GM20431 (cell line): ENCODE data around the gene CAMTA1.

Experiments
- in situ Hi-C: fragments of 300-500 bp; cut with MseI, MboI; formaldehyde crosslinking; loops from one replicate; pipeline ENCODE4 v1.15.0; 2020; ENCODE audit warnings: low sequenced_read_pairs; ENCODE audit not compliant: unreplicated experiment

The CAMTA1 gene

DNA sequence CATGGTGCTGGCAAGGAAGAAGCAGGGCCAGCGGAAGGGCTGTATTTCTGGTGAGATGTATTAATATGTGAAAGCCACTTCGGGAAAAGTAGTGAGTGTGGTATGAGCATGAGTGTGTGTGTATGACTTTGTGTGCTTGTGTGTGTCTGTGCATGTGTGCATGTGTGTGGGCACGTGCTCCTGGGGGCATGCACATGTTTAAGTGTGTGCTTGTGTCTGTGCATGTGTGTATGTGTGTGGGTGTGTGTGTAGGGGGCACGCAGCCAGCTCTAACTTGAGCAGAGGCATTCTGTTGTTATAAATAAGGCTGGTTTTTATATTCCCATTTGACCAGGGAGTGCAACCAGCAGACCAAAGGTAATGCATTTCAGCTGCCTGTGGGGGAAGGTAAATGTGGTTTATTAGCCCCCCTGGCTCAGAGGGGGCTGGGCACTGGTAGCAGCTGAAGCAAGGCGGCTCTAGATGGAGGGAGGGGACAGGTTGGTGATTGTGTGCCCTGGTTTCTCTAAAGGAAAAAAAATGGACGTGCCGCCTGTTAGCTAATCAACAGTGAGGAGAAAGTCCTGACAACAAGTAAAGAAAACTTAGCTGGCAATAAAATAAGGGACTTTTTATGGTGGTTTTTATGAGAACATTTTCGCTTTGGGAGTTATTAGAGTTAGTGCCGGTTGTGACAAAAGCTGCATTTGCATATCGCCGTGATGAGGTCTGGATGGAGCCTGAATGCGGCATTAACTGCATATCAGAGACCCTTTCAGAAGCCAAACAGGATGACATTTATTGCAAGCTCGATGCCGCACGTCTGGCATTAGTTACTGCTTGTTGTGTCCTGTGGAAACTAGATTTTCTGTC lies 180.1 kb downstream of the CAMTA1 start:
- in situ Hi-C loops: no loop called here

GRCh38 chr1:6965935-6966241 lies 180.6 kb downstream of the CAMTA1 start:
- in situ Hi-C loops: no loop called here

DNA sequence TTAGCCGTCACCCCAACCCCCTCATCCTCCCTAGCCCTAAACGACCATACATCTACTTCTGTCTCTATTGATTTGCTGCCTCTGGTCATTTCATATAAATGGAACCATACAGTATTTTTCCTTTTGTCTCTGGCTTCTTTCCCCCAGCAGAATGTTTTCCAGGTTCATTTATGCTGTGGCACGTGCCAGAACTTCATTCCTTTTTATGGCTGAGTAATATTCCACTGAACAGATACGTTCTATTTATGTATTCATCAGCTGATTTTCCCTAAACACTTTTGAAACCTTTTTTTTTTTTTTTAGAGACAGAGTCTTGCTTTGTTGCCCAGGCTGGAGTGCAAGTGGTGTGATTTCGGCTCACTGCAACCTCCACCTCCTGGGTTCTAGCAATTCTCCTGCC lies 181.1 kb downstream of the CAMTA1 start:
- in situ Hi-C loops: no loop called here

- in situ Hi-C loops: no loop called here
These were observed 182.3 kb downstream of the CAMTA1 start for GRCh38 chr1:6967431-6968111.

DNA sequence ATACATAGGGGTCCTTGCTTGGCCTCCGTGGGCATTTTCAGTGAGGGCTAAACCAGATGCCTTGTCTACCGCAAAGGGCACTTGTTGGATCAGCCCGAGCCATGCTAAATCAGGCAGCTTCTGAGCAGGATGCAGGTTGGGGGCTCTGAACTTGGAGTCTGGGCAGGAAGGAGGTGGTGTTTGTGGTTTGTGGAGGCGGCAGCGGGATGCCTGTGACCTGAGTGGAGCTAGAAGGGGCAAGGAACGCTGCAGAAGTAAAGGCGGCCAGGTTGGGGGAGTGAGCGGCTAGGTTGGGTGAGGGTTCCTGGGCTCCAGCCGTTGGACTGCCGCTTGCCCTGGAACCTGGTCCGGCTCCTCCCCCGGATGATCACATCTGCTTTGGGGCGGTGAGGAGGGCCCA lies 183.9 kb downstream of the CAMTA1 start:
- in situ Hi-C loops: no loop called here

DNA sequence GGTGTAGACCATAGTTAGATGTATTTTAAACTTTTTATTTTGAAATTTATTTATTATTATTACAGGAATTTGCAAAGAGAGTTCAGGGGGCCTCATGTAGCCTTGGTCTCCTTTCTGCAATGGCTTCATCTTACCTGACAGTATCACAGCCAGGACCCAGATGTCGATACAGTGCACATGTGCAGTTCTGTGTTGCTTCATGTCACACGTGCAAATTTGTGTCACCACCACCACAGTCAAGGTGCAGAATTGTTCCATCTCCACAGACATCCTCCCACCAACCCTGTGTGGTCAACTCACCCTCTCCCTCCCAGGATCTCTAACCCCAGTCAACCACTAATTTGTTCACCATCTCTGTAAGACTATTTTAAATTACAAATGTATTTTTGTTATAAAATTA lies 184.5 kb downstream of the CAMTA1 start:
- in situ Hi-C loops: no loop called here

DNA sequence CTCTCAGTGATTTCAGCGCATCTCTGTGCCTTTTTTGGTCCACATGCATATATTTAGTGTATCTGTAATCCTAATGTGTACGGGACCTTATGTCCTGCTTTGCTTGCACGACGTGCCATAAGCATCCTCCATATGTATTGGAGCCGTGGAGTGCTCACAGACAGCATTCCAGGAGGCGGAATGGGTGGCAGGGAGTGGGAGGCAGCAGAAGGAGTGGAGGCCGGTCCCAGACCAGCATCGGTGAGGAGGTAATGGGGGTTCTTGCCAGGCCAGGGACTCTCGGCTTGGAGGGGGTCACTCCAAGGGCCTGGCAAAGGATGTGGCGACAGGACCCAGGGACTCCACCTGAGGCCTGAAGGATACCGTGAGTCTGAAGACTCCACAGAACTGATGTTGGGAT lies 185.0 kb downstream of the CAMTA1 start:
- in situ Hi-C loops: no loop called here

- in situ Hi-C loops: no loop called here
These were observed 185.8 kb downstream of the CAMTA1 start for GRCh38 chr1:6971048-6971447.

GRCh38 chr1:6971699-6972098 lies 186.4 kb downstream of the CAMTA1 start:
- in situ Hi-C loops: no loop called here

- in situ Hi-C loops: no loop called here
These were observed 187.1 kb downstream of the CAMTA1 start for GRCh38 chr1:6972399-6972798.

DNA sequence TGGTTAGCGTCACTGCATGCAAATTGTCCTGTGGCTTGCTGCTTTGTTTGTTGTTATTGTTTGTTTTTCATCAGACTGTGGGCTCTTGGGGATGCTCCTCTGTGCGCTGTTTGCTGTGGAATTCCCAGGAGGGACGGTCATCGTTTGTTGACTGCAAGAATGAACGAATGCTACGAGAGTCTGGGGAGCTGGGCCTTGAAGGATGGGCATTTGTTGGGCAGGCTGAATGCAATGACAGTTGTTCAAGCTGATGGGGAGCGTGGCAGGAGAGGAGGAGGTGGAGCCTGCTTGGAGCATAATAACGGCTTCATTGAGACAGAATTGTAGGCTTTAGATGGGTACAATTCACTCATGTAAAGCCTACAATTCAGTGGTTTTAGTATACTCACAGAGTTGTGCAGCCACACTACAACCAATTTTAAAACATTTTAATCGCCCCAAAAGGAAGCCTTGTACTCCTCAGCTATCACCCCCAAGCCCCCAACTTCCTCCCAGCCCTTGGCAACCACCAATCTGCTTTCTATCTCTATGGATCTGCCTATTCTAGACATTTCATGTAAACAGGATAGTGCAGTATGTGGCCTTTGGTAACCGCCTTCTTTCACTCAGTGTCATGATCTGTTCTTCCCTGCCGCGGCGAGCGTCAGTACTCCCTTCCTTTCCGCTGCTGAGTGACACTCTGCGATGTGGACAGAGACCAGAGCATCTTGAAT lies 190.2 kb downstream of the CAMTA1 start:
- in situ Hi-C loops: no loop called here

DNA sequence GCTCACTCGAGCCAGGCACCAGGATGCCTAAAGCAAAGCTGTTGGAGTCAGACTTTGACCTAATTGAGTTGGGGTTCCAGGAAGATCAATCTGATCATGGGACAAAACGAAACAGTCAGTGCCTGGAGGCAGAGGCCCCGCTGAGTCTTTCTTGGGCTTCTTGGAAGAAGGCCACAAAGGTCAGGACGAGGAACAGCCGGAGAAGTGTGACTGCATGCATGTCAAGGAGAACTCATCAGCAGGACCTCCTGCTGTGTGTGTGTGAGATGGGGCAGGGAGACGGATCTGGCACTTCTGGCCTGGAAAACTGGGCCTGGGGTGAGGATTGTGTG lies 190.8 kb downstream of the CAMTA1 start:
- in situ Hi-C loops: no loop called here

DNA sequence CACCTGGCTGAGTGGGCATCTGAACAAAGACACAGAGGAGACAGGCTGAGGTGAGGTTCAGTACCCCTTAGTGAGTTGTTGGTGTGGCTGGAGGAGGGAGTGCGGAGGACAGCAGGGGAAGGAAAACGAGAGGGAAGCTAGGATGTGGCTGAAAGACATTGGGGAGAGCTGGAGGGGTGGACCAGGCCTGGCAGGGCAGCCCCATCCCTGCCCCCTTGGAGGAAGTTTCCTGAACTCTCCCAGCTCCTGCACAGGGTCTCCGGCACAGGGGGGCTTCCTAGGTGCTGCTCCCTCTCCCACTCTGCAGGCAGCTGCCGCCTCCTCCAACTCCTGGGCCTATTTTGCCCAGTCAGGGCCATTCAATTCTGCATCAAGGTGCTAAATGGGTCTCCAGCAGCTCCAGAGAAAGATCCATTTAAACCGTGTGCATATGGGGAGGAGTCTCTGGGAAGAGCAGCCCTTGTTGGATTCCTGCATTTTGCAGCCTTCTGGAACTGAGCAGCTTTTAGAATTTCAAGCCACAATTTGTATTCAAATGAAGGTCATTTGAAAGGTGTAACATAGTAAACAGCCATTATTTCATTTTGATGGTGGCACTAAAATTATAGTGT lies 193.9 kb downstream of the CAMTA1 start:
- in situ Hi-C loops: no loop called here

DNA sequence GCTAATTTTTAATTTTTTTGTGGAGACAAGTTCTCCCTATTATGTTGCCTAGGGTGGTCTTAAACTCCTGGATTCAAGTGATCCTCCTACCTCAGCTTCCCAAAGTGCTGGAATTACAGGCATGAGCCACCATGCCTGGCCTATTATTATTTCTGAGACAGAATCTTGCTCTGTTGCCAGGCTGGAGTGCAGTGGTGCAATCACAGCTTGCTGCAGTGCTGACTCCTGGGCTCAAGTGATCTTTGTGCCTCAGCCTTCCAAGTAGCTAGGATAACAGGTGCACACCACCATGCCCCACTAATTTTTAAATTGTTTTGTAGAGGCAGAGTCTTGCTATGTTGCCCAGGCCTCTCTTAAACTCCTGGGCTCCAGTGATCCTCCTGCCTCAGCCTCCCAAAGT lies 196.3 kb downstream of the CAMTA1 start:
- in situ Hi-C loops: no loop called here

DNA sequence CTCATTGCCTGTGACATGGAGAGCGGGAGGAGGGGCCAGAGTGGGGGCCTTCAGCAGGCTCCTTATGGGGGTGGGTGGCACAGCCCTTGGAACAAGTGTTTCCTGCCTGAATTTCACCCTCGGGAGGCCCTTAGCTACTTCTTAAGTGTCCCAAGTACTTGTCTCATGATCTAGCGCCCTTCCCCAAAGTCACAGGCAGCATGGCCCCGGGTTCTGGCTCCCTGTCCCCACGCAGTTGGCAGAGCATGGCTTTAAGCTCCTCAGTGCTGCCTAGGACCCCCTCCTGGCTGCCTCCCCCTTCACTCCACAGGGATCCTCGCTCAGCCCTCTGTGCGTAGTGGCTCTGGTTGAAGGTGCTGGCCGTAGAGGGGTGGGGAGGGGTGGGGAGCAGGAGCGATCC lies 197.2 kb downstream of the CAMTA1 start:
- in situ Hi-C loops: no loop called here

DNA sequence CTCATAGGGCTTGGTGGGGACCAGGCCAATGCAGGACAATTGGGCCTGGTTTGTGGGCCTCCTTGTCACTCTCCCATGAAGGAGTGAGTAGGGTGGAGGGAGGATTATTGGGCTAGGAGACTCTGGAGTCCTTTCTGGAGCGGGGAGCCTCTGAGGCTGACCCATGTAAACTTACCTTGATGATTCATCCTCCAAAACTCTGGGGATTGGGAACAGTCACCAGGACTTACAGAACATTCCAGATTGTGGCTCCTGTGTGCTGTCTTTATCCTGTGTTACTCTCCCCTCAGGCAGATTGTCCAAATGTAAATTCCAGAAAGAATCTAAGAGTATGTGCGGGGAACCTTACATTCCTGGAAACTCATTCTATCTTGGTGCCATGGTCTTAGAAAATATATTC lies 197.6 kb downstream of the CAMTA1 start:
- in situ Hi-C loops: no loop called here

GRCh38 chr1:6984536-6984935 lies 199.3 kb downstream of the CAMTA1 start:
- in situ Hi-C loops: no loop called here

DNA sequence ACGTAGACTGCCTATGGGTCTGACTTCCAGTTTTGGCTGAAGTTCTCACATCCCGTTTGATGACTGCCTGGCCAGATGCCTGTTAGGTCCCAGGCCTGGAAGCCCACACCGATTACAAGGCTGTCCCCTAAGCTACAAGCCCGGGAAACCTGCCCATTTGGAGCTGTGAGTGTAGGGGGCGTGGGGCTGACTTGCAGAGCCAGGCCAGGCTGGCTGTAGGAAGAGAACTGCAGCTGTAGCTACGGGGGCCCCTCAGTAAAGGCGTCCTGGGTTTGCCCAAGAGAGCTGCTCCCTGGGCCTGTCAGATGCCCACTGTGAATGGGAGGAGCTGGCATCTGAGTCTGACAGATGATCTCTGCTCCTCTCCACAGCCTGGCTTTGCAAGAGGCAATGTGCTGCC lies 199.7 kb downstream of the CAMTA1 start:
- in situ Hi-C loops: no loop called here

DNA sequence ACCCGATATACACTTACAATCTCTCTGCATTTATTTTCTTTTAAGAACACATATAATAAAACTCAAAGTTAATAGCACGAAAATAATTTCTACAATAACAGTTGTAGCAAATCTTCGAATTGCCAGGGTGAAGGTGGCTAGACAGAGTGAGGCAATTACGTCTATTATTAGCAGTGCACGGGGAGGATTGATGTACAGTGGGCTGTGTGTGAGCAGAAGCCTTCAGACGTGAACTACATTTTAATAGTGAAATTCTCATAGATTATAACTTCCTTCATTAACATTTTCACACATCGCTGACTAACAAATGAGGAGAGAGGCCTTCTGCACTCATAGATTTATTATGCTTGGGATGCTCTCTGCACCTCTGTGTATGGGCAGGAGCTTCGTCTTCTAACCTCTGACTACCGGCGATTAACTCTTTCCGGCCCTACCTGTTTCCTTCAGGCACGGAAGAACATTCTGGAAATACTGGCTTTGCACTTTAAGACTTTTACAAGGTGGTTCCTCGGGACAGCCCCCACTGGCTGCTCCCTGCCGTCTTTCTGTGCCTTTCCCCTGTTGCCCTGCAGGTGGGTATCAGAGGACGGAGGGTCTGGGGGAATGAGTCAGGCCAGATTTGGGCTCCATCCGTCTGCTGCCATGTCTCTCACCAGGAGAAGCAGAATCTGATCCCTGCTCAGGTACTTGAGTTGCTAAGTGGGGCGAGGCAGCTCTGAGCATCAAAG lies 200.5 kb downstream of the CAMTA1 start:
- in situ Hi-C loops: no loop called here

GRCh38 chr1:6986281-6986680 lies 201.0 kb downstream of the CAMTA1 start:
- in situ Hi-C loops: no loop called here
